HT-29 (cell line): Measurements from ENCODE around the gene HINT3. TPM values are rescaled to one million over a fixed set of nuclear protein-coding genes. Genes with fewer than 3 reads are reported as not detected.
A peak's percentile ranks its signal among the peaks of the same experiment; 100 is the strongest.
"Not testable (repeated sequence)": the region's sequence is repeated elsewhere in the genome, so short reads cannot be mapped to it uniquely, and the experiment has no call there.

ENCODE experiments used
- DNase-seq: peaks from one replicate; pipeline ENCODE4 v3.0.0-alpha.2; 2015; ENCODE audit warnings: low spot score
- total RNA-seq: library from RNA; depleted of rRNA; stranded (reverse); fragments of >200 nt; shearing (Covaris generic); gene quantifications from 2 replicates; pipeline ENCODE4 v1.2.3, GENCODE V29; 2014

Gene HINT3
- total RNA-seq, 1 experiment from 2014 or later: 7.1 TPM

DNA sequence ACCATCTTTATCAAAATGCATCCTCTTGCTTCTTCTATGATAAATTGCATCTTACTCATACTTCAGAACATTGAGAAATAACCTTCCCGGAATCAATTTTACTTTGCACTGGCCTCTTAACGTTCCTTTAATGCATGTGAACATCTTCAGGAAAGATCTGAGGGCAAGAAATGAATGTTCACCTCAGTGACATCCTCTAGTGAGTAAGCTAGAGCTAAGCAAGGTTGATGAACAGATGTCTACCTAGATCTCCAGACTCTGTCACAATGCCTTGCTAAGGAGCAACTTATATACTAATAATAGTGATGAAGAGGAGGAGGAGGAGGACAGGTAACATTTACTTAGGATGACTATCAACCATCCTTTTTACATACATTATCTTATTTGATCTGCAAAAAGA is 16.8 kb upstream of the HINT3 start:
- DNase-seq: no peak

DNA sequence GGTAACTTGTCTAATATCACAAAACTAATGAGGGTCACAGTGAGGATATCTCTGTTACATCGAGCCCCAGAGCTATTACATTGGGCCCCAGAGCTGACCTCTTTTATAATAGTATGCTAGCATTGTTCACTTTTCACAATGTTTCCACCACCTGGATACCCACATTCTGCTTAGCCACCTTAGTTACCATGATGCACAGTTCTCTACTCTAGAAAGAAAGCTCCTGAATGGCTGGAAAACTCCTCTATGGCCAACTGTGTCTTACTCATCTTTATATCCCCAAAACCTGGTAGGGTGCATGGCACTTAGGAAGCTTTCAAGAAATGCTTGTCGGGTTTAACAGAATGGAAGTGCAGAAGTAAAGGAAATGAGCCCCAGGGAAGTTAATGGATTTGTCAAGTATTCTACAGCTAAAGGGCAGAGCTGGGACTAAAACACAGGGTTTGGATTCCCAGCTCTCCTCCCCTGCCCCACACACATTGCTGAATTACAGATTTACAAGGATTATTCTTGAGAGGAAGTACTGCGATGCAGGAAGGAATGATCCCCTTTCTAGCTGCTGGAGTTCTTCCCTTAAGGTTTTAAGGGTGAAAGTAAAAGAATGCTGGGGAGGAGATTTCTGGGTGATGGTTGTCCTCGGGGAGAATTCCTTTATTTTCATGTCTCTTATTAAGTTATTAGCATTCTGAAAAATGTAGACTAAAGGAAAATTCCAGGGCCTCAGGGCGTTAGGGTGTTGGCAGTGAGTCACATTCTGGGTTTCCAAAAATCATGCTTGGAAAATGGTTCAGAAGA is 16.1 kb upstream of the HINT3 start:
- DNase-seq: no peak

DNA sequence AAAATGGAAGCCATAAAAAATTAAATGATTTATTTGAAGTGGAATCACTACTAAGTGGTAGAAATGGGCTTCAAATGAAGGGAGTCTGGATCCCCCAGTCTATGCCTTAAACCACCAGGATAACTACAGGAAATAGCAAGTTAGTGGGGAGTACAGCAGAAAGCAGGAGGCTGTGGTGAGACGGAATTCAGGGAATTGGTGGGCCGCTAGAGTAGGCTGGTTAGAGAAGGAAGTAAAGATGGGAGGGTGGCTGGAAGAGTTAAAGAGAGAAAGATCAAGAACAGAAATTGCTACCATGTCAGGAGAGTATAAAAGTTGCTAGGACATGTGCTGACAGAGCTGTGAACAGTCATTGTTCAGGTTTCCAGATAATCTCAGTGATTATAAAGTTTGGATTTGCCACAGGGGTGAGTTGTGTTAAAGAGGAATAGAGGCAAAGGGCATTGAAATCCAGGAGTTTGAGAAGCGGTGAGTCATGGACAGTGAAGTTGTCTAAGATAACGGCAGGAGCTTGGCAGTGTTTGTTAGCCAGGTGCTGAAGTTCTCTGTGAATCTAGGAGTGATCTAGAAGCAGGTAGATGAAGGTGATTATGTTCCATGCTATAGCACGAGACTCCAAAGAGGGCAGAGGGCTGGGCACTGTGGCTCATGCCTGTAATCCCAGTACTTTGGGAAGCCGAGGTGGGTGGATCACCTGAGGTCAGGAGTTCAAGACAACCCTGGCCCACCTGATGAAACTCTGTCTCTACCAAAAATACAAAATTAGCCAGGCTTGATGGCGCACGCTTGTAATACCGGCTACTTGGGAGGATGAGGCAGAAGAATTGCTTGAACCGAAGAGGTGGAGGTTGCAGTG is 13.7 kb upstream of the HINT3 start:
- DNase-seq: peak; percentile 47

- DNase-seq: no peak
These were observed 12.8 kb upstream of the HINT3 start for GRCh38 chr6:125943528-125944433.

- peak; percentile 19 for DNase-seq
These were observed 12.1 kb upstream of the HINT3 start for GRCh38 chr6:125944434-125944816.

- DNase-seq: no peak
These were observed 11.7 kb upstream of the HINT3 start for GRCh38 chr6:125944896-125945295.

DNA sequence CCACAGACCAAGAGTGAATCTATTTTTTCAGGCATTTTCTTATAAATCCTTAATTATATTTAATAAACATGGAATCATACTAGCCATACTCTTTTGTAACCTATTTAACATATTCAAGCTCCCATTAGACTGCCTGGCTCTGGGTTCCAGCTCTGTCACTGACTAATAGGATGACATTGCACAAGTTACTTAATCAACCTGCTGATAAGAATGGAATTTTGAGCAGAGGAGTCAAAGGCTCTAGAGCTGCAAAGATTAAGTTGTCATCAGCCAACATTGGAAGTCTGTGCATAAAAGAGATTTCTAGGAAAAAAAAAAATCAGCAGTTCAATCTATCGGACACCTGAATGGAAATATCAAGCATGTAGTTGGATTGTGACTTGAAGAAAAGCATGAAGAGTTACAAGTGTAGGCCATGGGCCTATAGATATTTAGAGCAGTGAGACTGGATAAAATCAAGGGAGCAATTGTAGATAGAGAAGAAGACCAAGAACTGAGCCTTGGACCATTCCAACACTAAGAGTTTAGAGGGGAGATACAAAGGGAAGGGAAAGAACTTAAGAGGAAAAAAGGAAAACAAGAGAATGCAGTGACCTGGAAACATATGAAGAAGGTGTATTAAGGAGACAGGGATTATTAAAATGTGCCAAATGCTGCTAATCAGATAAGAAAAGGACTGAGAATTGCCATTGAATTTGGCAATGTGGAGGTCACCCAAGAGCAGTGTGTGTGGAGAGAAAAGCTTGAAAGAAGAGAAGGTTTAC is 11.0 kb upstream of the HINT3 start:
- DNase-seq: no peak

DNA sequence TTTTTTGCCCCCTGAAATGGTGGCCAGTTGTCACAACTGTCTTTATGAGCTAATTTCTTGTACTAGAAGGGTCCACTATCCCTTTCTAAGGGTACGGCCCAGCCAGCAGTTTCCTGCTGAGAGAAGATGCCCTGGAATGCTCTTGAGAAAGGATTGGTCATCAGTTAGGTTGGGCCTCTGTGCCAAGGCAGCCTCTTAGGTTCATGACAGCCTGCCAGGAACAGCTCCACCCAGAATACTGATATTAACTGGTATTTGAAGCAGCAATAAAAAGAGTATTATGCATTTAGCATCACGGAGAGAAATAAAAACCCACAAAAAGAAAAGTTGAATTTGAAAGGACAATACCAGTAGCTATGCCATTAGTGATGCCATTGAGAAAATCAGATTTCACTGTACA is 9.0 kb upstream of the HINT3 start:
- no peak for DNase-seq

- DNase-seq: no peak
These were observed 8.1 kb upstream of the HINT3 start for GRCh38 chr6:125948455-125948854.

GRCh38 chr6:125949069-125949468 is 7.5 kb upstream of the HINT3 start:
- no peak for DNase-seq

GRCh38 chr6:125950293-125950692 is 6.3 kb upstream of the HINT3 start:
- no peak for DNase-seq

- not testable (repeated sequence) for DNase-seq
These were observed 5.9 kb upstream of the HINT3 start for GRCh38 chr6:125950716-125951115.

- DNase-seq: no peak
These were observed 5.2 kb upstream of the HINT3 start for GRCh38 chr6:125951323-125951722.

GRCh38 chr6:125952764-125953501 is 3.6 kb upstream of the HINT3 start:
- DNase-seq: peak; percentile 62

GRCh38 chr6:125953502-125953875 is 3.1 kb upstream of the HINT3 start:
- peak; percentile 74 for DNase-seq

- DNase-seq: no peak
These were observed 1.7 kb upstream of the HINT3 start for GRCh38 chr6:125954735-125955339.

DNA sequence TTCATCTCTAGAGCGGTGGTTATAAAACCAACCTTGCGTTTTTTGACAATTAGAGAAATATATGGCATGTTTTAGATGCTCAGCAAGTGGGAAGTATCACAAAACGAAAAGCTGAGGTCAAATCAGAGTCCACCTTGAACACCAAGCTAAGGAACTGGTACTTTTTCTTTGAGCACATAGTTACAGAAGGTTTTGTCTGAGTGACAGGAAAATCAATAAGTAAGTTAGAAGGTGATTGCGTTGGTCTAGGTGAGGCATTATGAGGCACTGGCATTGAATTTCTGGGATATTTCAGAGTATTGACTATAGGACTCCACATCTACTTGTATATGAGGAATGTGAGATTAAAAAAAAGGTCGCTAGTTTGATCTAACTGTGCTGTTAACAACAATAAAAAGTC is 597 bp upstream of the HINT3 start:
- DNase-seq: no peak

GRCh38 chr6:125957391-125957693 is 772 bp downstream of the HINT3 start:
- DNase-seq: peak; percentile 28

- DNase-seq: peak; percentile 57
These were observed 1.3 kb downstream of the HINT3 start for GRCh38 chr6:125957845-125958244.

GRCh38 chr6:125959041-125959440 is 2.5 kb downstream of the HINT3 start:
- no peak for DNase-seq
